ENCODE data around the gene MAP3K2. TPM values are rescaled to one million over a fixed set of nuclear protein-coding genes. Genes with fewer than 3 reads are reported as not detected.

MAP3K2 gene
- total RNA-seq, 2 experiments from 2014 or later = 103 to 105 TPM

- TF ChIP-seq CTCF (IDR thresholded peaks at IDR 0.05) = no peak
- ATAC-seq (ENCODE audit: poor library complexity) (no peak), DNase-seq (no peak)
- no peak overlapping the region for H3K27ac ChIP-seq (ENCODE audit: low read depth in 1 of 2, low read length in 2 of 2)
- peaks cover 14% of the 10 kb centered on the region for H3K4me1 ChIP-seq (ENCODE audit: insufficient read depth, low read length)
- Mint-ChIP-seq H3K27me3 (peaks cover 50% of the 10 kb centered on the region), H3K9me3 (no peaks in the 10 kb centered on the region), H3K4me1 (ENCODE audit: low read depth) (peaks cover 8% of the 10 kb centered on the region), H3K36me3 (ENCODE audit: low read depth) (no peaks in the 10 kb centered on the region), H3K4me3 (peak overlapping the region; percentile 12), H3K27ac (no peak overlapping the region)
- no peak overlapping the region for H3K4me3 ChIP-seq (ENCODE audit: low read length)
- ChIA-PET CTCF (interaction anchor here (1.1 kb wide), 1 partner anchor 8 kb away, joined by 3 read pairs; no protein-coding TSS in a partner anchor), POLR2A (no interaction called here)
- H3K27me3 ChIP-seq (ENCODE audit: control insufficient read depth in 1 of 2, insufficient read depth in 2 of 2, low read length in 2 of 2) = peaks cover 22 to 29% of the 10 kb centered on the region in 2 experiments
- H3K9me3 ChIP-seq (ENCODE audit: control insufficient read depth in 1 of 2, insufficient read depth in 1 of 2, low read length in 2 of 2) = peaks cover 0 to 16% of the 10 kb centered on the region in 2 experiments
- intact Hi-C loops (cut with DNase I, micrococcal nuclease) = no loop called here
- H3K36me3 ChIP-seq (ENCODE audit: insufficient read depth, low read length) = no peaks in the 10 kb centered on the region
These were observed 36.1 kb upstream of the MAP3K2 start for GRCh38 chr2:127423880-127424279.

- H3K9me3 Mint-ChIP-seq = no peaks in the 10 kb centered on the region
These were observed 35.7 kb upstream of the MAP3K2 start for GRCh38 chr2:127423478-127423843.

GRCh38 chr2:127422559-127423477, 35.0 kb upstream of the MAP3K2 start:
- intact Hi-C loops (cut with DNase I, micrococcal nuclease) = no loop called here
- H3K9me3 ChIP-seq (ENCODE audit: control insufficient read depth in 1 of 2, insufficient read depth in 1 of 2, low read length in 2 of 2) = peaks cover 0 to 16% of the 10 kb centered on the region in 2 experiments
- TF ChIP-seq CTCF (IDR thresholded peaks at IDR 0.05) = no peak
- ChIA-PET CTCF (no interaction called here), POLR2A (no interaction called here)
- no peak overlapping the region for H3K27ac ChIP-seq (ENCODE audit: low read depth in 1 of 2, low read length in 2 of 2)
- H3K4me1 Mint-ChIP-seq (ENCODE audit: low read depth) = peaks cover 8% of the 10 kb centered on the region
- peaks cover 14% of the 10 kb centered on the region for H3K4me1 ChIP-seq (ENCODE audit: insufficient read depth, low read length)
- H3K27ac Mint-ChIP-seq = no peak overlapping the region
- peaks cover 22 to 29% of the 10 kb centered on the region in 2 experiments for H3K27me3 ChIP-seq (ENCODE audit: control insufficient read depth in 1 of 2, insufficient read depth in 2 of 2, low read length in 2 of 2)
- H3K4me3 Mint-ChIP-seq = peak overlapping the region; percentile 48
- H3K27me3 Mint-ChIP-seq = peaks cover 50% of the 10 kb centered on the region
- no peaks in the 10 kb centered on the region for H3K36me3 ChIP-seq (ENCODE audit: insufficient read depth, low read length)
- ATAC-seq (ENCODE audit: poor library complexity) = peak; percentile 74
- H3K4me3 ChIP-seq (ENCODE audit: low read length) = peak overlapping the region; percentile 16
- H3K9me3 Mint-ChIP-seq = no peaks in the 10 kb centered on the region
- peak in 4 of 14 experiments; percentile 25 to 57 (median 40) for DNase-seq
- H3K36me3 Mint-ChIP-seq (ENCODE audit: low read depth) = no peaks in the 10 kb centered on the region

More at GRCh38 chr2:127423478-127423843, 35.7 kb upstream of the MAP3K2 start:
- CTCF ChIA-PET = interaction anchor here (1.1 kb wide), 1 partner anchor 7 kb away, joined by 3 read pairs; no protein-coding TSS in a partner anchor
- peaks cover 0 to 16% of the 10 kb centered on the region in 2 experiments for H3K9me3 ChIP-seq (ENCODE audit: control insufficient read depth in 1 of 2, insufficient read depth in 1 of 2, low read length in 2 of 2)
- Mint-ChIP-seq H3K36me3 (ENCODE audit: low read depth) (no peaks in the 10 kb centered on the region), H3K27me3 (peaks cover 50% of the 10 kb centered on the region), H3K27ac (no peak overlapping the region), H3K4me3 (no peak overlapping the region), H3K4me1 (ENCODE audit: low read depth) (peaks cover 8% of the 10 kb centered on the region)
- POLR2A ChIA-PET = no interaction called here
- DNase-seq (no peak), ATAC-seq (ENCODE audit: poor library complexity) (peak; percentile 32)
- H3K27ac ChIP-seq (ENCODE audit: low read depth in 1 of 2, low read length in 2 of 2) = no peak overlapping the region
- peaks cover 22 to 29% of the 10 kb centered on the region in 2 experiments for H3K27me3 ChIP-seq (ENCODE audit: control insufficient read depth in 1 of 2, insufficient read depth in 2 of 2, low read length in 2 of 2)
- intact Hi-C loops (cut with DNase I, micrococcal nuclease) = no loop called here
- peaks cover 14% of the 10 kb centered on the region for H3K4me1 ChIP-seq (ENCODE audit: insufficient read depth, low read length)
- no peaks in the 10 kb centered on the region for H3K36me3 ChIP-seq (ENCODE audit: insufficient read depth, low read length)
- no peak for TF ChIP-seq CTCF (IDR thresholded peaks at IDR 0.05)
- peak overlapping the region; percentile 16 for H3K4me3 ChIP-seq (ENCODE audit: low read length)
